Ovary (tissue), 3 donors: Measurements from ENCODE around the gene LRCH4.

ENCODE experiments used
- EP300 ChIP-seq: sonication (generic); formaldehyde crosslinking; IDR thresholded peaks from one replicate; pipeline ENCODE4 v1.6.1; 2017; ENCODE audit warnings: antibody characterized with exemption
- POLR2A ChIP-seq: fragments of 450-650 bp; IDR thresholded peaks from one replicate; pipeline ENCODE4 v1.6.1; 2017; ENCODE audit warnings: antibody characterized with exemption, mild to moderate bottlenecking, moderate library complexity
- TF ChIP-seq, protein P1 (sequence below), 3 donors: fragments of 450-650 bp in 2 of 3; fragments of 200-600 bp in 1 of 3; IDR thresholded peaks; one replicate each; pipeline versions ENCODE4 v1.5.1 to v1.8.0; 2016 to 2022; ENCODE audit warnings: antibody characterized with exemption in 3 of 3, mild to moderate bottlenecking in 1 of 3
- donor health status: DM: no; HTN: no; CAD: no.

DNA sequence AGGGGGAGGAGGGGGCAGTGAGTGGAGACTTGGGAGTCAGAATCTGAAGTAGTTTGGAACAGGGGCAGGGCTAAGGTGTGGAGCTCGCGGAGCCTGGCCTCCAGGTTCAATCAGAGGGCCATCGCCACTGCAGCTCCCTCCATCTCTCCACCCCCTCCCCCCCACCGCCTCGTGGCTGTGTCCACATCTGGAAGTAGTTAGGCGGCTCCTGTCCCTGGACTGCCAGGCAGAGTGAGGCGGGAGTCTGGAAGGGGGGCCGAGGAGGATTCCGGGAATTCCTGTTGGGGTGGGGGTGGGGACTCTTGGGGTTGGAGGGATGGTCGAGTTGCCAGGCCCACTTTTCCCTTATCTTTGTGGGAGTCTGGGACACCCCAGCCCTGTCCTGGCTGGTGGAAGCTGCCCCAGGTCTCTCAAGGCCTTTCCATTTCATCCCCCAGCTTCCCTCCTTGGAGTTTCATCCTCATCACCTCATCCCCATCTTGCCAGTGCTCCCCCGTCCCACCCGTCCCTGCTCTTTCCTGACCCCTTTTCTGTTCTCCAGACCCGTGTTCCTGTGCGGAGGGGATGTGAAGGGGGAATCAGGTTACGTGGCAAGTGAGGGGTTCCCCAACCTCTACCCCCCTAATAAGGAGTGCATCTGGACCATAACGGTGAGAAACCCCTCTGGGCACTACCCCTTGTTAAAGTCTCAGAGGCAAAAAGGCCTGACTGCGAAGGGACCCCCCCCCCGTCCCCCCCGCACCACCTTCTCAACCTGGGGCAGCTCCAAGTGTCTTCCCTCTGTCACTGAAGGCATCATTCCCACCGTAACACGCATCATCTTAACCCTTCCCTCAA lies 17.2 kb upstream of the LRCH4 start:
- TF ChIP-seq, protein P1, sequence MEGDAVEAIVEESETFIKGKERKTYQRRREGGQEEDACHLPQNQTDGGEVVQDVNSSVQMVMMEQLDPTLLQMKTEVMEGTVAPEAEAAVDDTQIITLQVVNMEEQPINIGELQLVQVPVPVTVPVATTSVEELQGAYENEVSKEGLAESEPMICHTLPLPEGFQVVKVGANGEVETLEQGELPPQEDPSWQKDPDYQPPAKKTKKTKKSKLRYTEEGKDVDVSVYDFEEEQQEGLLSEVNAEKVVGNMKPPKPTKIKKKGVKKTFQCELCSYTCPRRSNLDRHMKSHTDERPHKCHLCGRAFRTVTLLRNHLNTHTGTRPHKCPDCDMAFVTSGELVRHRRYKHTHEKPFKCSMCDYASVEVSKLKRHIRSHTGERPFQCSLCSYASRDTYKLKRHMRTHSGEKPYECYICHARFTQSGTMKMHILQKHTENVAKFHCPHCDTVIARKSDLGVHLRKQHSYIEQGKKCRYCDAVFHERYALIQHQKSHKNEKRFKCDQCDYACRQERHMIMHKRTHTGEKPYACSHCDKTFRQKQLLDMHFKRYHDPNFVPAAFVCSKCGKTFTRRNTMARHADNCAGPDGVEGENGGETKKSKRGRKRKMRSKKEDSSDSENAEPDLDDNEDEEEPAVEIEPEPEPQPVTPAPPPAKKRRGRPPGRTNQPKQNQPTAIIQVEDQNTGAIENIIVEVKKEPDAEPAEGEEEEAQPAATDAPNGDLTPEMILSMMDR (IDR thresholded peaks at IDR 0.05), result no peak
- TF ChIP-seq POLR2A, result no peak
- TF ChIP-seq EP300, result no peak
